GM18868 (cell line): ENCODE measurements around the gene TFRC.
"Not testable (repeated sequence)": the region's sequence is repeated elsewhere in the genome, so short reads cannot be mapped to it uniquely, and the experiment has no call there.

ENCODE experiments used
- ATAC-seq: cut with Tn5 transposase; IDR thresholded peaks from one replicate; pipeline ENCODE4 v1.9.1; 2021; ENCODE audit warnings: mild to moderate bottlenecking, moderate library complexity; ENCODE audit not compliant: unreplicated experiment

The TFRC gene

GRCh38 chr3:196081834-196082618 is at the start of gene TFRC:
TSS of gene TFRC (minus strand) at chr3:196082090. CDS start at chr3:196077099, 4,991 bp downstream.
- peak; percentile 89 for ATAC-seq

DNA sequence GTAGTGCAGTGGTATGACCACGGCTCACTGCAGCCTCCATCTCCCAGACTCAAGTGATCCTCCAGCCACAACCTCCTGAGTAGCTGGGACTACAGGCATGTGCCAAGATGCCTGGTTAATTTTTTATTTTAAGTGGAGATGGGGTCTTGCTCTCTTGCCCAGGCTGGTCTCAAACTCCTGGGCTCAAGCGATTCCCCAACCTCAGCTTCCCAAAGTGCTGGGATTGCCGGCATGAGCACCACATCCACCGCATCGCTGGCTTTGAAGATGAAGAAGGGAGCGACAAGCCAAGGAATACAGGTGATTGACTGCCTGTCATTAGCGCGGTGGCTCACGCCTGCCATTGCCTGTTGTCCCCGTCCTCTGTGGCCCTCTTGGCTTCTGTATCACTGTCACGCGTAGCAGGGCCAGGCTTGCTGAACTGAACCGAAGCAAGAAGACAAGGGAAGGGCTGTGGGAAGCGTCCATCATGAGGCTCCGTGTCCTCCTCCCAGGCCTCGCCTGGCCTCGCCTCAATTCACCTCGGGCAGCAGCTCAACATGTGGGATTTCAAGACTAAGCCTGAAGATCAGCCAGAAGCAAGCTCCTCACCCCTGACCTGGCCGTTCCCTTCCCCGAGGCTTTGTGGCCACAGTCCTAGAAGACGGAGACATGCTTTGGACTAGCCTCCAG is 46.4 kb upstream of the TFRC start:
- ATAC-seq, result no peak

- no peak for ATAC-seq
These were observed 45.6 kb upstream of the TFRC start for GRCh38 chr3:196127308-196128040.

DNA sequence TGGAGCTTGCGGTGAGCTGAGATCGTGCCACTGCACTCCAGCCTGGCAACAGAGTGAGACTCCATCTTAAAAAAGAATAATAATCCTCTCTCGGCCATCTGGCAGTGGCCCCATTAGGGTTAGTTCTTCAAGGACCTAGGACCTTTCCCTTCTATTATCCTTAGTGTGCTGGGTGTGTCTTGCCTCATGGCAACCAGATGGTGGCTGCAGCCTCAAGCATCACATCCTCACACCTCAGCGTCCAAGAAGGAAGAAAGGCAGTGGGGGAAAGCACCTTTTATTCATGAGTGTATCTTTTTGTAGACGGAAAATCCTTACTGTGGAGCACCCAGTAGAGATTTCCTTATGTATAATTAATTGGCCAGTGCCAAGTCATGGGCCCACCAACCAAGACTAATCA is 42.7 kb upstream of the TFRC start:
- ATAC-seq, result no peak

- no peak for ATAC-seq
These were observed 40.8 kb upstream of the TFRC start for GRCh38 chr3:196122688-196123046.

- ATAC-seq, result no peak
These were observed 40.3 kb upstream of the TFRC start for GRCh38 chr3:196122021-196122687.

DNA sequence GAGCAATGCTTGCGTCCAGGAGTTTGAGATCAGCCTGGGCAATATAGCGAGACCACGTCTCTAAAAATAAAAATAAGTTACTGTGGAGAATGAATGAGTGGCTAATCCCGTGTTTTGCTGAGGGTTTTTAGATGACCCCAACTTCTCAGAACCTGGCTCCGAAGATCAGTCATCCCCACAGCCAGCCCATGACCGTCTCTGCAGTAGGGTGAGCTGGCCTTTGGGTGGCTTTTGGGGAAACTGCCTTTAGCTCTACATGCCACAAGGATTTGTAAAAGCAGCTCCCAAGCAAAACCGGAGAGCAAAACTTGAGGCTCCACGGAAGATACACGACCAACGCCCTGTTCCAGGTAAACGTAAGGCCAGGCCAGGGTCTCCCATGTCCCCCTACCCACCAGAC is 39.2 kb upstream of the TFRC start:
- ATAC-seq, result no peak

DNA sequence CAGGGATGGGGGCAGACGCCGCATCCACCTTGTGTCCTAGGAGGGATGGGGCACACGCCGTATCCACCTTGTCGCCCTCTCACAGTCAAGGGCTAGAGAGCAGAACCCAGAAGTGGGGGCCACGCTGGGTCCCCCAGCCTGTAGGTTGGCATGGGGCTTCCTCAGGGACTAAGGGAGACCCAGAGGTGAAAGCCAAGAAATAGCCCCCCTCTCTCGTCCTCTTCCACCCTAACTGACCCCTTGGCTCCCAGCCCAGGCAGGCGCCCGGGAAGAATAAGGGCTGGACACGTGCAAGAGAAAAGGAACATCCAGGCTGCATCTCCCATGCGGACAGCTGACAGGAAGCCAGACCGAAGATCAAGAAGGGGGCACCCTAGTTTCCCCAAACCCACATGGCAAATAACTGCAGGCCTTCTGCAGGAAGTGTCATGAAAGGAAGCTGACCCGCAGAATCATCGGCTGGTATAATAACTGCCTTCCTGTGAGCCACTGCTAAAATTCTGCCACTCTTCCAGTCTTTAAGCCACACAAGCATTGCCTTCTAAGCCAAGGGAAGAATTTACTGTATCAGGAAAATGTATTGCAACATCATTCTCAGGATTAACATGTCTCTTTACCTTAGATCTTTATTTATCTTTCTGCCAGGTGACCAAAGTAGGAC is 38.5 kb upstream of the TFRC start:
- ATAC-seq, result no peak

DNA sequence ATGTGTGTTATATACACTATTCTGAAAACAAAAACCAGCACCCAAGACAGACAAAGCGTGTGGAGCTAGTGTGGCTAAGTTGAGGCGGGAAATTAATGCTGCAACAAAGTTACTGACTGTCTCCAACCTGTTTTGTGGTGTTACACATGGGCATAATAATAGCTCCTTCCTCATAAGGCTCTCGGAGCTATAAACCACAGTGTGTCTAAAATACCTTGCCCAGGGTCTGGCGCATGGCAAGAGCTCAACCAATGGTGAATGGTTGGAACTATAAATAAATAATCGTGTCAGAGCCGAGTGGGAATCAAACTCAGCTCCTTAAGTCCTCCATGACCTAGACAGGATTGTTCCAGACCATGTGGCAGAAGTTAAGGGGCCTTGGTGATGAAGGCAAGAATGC is 35.9 kb upstream of the TFRC start:
- ATAC-seq, result no peak

DNA sequence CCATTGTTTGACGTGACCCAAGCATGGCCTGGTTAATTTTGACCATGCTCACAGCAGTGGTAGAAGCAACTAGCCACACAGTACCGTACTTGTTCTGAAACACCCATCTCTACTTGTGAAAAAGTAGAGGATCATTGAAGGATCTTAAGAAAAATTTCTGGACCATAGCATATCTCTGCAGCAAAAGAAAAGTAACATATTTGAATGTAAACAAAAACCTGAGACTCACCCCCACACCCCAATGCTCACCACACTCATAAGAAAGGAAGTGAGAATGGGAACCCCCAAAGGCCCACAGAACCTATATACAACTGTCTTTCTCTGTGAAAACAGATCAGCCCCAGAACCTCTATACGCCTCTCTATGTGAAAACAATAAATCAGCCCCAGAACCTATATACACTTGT is 33.8 kb upstream of the TFRC start:
- peak; percentile 75 for ATAC-seq

DNA sequence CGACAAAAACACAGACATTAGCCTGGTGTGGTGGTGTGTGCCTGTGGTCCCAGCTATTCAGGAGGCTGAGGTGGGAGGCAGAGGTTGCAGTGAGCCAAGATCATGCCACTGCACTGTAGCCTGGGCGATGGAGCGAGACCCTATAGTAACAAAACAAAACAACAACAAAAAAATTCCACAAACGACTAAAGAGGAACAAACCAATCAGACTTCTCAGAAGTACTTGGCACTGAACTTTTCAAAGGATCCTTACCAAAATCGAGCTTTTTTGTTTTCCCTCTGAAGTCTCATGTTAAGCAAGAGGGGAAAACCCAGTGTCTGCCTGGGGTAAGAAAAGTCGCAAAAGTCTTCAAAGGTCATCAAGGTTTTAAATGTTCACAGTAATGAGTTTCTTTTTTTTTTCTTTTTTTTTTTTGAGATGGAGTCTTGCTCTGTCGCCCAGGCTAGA is 30.1 kb upstream of the TFRC start:
- no peak for ATAC-seq

DNA sequence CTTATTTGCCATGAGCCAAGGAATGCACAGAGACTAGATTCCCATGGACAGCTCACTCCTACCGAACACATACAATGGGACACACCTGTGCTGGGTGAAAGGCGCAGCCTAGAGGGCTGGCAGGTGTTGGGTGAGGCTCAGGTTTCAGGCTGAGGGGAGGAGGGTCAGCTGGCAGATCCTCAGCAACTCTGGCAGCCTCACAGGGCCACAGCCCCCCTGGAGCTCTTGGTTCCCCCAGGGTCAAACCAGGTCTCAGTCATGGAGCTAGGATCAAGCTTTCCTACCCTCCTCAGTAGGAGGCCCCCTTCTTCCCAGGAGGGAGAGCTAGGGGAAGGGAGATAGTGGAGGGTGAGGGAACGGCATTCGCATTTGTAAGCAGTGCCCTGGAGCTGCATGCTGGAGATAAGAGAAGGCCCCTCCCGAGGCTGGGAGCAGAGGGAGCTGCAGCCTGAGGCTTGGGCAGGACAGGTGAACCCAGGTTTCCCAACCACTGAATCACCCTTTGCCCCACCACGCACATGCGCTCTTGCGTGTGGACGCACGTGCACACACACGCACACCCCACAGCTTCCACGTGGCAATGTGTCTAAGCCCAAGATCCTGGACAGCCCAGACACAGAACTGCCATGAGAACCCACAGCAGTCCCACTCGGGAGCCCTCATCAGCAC is 26.3 kb upstream of the TFRC start:
- ATAC-seq, result no peak

GRCh38 chr3:196104707-196105106 is 22.8 kb upstream of the TFRC start:
- ATAC-seq, result not testable (repeated sequence)

DNA sequence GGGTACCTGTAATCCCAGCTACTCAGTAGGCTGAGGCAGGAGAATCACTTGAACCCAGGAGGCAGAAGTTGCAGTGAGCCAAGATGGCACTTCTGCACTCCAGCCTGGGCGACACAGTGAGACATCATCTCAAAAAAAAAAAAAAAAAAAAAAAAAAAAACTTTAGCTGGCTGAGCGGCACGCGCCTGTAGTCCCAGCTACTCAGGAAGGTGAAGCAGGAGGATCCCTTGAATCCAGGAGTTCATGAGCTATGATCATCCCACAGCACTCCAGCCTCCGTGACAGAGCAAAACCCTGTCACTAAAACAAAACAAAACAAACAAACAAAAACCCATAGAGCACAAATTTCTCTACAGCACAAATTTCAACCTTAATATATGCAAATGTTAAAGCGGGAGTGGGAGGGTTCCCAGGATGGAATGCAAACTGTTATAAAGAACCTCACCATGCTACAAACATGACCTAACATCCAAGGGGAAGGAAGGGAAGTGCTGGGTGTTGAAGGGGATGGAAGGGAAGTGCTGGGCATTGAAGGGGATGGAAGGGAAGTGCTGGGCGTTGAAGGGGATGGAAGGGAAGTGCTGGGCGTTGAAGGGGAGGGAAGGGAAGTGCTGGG is 16.6 kb upstream of the TFRC start:
- ATAC-seq, result not testable (repeated sequence)

DNA sequence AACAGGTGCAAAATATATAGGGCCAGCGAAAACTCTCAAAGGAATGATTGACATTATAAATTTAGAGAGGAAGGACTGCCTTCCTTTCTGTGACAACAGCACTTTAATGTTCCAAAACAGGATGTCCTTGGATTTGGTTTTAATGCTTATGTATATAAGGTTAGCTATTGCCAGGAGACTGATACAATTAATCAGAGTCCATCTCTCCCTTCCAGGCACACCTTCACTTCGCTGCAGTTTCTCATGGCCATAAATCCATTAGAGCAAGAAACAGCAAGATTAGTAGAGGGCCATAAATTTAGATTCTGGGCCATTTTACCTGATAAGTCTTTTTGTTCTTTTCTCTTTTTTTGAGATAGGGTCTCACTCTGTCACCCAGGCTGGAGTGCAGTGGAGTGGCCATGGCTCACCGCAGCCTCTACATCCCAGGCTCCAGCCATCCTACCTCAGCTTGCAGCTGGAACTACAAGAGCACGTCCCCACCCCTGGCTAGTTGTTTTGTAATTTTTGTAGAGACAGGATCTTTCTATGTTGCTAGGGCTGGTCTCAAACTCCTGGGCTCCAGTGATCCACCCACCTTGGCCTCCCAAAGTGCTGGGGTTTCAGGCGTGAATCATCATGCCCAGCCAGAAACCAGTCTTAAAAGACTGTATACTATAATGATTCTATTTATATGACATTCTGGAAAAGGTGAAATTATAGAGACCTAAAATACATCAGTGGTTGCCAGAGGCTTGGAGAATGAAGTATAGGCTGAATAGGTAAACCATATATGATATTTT is 15.7 kb upstream of the TFRC start:
- ATAC-seq, result no peak

DNA sequence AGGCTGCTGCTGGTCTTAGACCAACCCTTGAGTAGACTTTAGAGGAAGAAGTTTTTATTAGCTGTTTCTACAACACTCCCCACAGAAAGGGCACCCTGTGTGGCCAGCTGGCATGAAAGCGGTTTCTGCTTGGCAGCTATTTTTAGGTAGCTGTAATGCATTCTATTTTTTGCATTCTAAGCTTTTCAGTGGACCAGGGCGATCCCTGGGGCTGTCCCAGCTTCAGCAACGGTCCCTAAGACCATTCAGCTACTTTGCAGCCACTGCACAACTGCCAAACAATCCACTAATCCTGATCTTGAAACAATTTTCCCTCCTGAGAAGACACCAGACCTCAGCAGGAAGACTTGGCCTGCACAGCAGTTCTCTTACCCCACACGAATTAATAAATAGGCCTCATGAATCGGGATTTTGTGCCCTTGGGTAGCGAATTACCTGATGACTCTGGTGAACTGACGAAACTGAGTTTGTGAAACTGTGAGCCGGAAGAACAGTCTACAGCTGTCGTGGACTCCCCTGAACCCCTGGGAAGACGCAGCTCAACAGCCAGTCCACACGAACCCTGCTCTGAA is 14.6 kb upstream of the TFRC start:
- peak; percentile 90 for ATAC-seq

DNA sequence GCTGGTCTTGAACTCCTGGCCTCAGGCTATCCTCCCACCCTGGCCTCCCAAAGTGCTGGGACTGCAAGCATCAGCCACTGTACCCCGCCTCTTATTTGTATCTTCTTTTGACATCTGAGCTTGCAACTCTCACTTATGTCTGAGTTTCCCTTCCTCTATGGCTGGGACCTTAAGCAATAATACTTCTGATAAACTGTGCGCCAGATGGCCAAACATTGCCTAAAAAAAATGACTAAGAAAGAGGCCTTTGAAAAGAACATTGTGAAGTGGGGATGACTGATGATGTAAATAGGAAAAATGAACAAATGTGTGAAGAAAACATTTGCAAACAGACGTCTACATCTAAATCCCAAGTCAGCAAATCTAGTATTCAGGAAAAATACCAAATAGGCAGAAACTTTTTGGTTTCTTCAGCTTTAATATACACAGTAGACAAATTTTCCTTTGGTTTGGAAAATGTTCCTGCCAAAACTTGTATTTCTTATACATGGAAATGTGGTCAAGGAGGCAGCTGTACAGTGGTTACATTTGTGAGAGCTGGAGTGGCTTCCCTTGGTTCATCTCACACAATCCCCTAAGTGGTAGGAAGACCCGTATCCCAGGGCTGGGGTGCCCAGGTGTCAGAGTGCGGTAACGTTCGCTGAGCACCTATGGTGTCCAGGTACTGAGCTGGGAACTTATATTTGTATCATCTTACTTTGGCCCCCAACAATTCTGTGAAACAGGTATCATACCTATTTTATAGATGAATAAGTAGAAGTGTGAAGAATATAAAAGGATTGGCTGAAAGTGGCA is 11.6 kb upstream of the TFRC start:
- ATAC-seq, result no peak

- ATAC-seq, result no peak
These were observed 6.0 kb upstream of the TFRC start for GRCh38 chr3:196087906-196088305.
